HG03378 (cell line): ENCODE results near the gene TMEM86B.

Source experiments
- ATAC-seq: cut with Tn5 transposase; IDR thresholded peaks from one replicate; pipeline ENCODE4 v1.9.1; 2021; ENCODE audit warnings: mild to moderate bottlenecking, moderate library complexity; ENCODE audit not compliant: unreplicated experiment

TMEM86B gene

GRCh38 chr19:55257461-55258420 lies 29.2 kb upstream of the TMEM86B start:
- no peak for ATAC-seq

- no peak for ATAC-seq
These were observed 28.2 kb upstream of the TMEM86B start for GRCh38 chr19:55256562-55257460.

GRCh38 chr19:55255618-55256423 lies 27.3 kb upstream of the TMEM86B start:
- ATAC-seq: no peak

GRCh38 chr19:55254625-55254977 lies 26.0 kb upstream of the TMEM86B start:
- no peak for ATAC-seq

- peak; percentile 31 for ATAC-seq
These were observed 25.5 kb upstream of the TMEM86B start for GRCh38 chr19:55253842-55254624.

- no peak for ATAC-seq
These were observed 24.4 kb upstream of the TMEM86B start for GRCh38 chr19:55252760-55253663.

GRCh38 chr19:55251341-55252081 lies 22.9 kb upstream of the TMEM86B start:
- ATAC-seq: no peak

GRCh38 chr19:55250262-55251036 lies 21.9 kb upstream of the TMEM86B start:
- ATAC-seq: no peak

GRCh38 chr19:55249841-55250240 lies 21.3 kb upstream of the TMEM86B start:
- ATAC-seq: no peak

GRCh38 chr19:55248704-55249103 lies 20.1 kb upstream of the TMEM86B start:
- ATAC-seq: no peak

GRCh38 chr19:55248166-55248675 lies 19.7 kb upstream of the TMEM86B start:
- no peak for ATAC-seq

- no peak for ATAC-seq
These were observed 19.1 kb upstream of the TMEM86B start for GRCh38 chr19:55247621-55248099.

- ATAC-seq: no peak
These were observed 18.2 kb upstream of the TMEM86B start for GRCh38 chr19:55246462-55247451.

GRCh38 chr19:55245236-55245904 lies 16.8 kb upstream of the TMEM86B start:
- no peak for ATAC-seq

- no peak for ATAC-seq
These were observed 15.6 kb upstream of the TMEM86B start for GRCh38 chr19:55244004-55244680.
